ENCODE data around the gene EPHB1. TPM values are rescaled to one million over a fixed set of nuclear protein-coding genes. Genes with fewer than 3 reads are reported as not detected.

The EPHB1 gene
- polyA plus RNA-seq, 1 experiment, result 0.11 TPM

- Histone ChIP-seq H3K27ac (ENCODE audit: low read depth, low read length) (no peak overlapping the region), H3K27me3 (ENCODE audit: control insufficient read depth, insufficient read depth, low read length) (no peaks in the 10 kb centered on the region), H3K9me3 (ENCODE audit: control insufficient read depth, insufficient read depth, low read length) (no peaks in the 10 kb centered on the region), H3K4me3 (ENCODE audit: low read depth, low read length) (no peak overlapping the region)
- POLR2A ChIA-PET, result no interaction called here
- no peak for DNase-seq (ENCODE audit: low read depth, low spot score)
- TF ChIP-seq CTCF (IDR thresholded peaks at IDR 0.05; ENCODE audit: low read depth, low read length), result no peak
- CTCF ChIA-PET, result no interaction called here
Observed at GRCh38 chr3:135050536-135050935, 255.5 kb downstream of the EPHB1 start.

GRCh38 chr3:135051409-135051973 is 256.4 kb downstream of the EPHB1 start:
- POLR2A ChIA-PET, result no interaction called here
- DNase-seq (ENCODE audit: low read depth, low spot score), result no peak
- CTCF ChIA-PET, result no interaction called here
- no peak overlapping the region for H3K4me3 ChIP-seq (ENCODE audit: low read depth, low read length)
- H3K9me3 ChIP-seq (ENCODE audit: control insufficient read depth, insufficient read depth, low read length), result no peaks in the 10 kb centered on the region
- TF ChIP-seq CTCF (IDR thresholded peaks at IDR 0.05; ENCODE audit: low read depth, low read length), result no peak
- H3K27ac ChIP-seq (ENCODE audit: low read depth, low read length), result no peak overlapping the region
- H3K27me3 ChIP-seq (ENCODE audit: control insufficient read depth, insufficient read depth, low read length), result no peaks in the 10 kb centered on the region

- H3K27me3 ChIP-seq (ENCODE audit: control insufficient read depth, insufficient read depth, low read length), result no peaks in the 10 kb centered on the region
- no peak overlapping the region for H3K4me3 ChIP-seq (ENCODE audit: low read depth, low read length)
- no peaks in the 10 kb centered on the region for H3K9me3 ChIP-seq (ENCODE audit: control insufficient read depth, insufficient read depth, low read length)
- TF ChIP-seq CTCF (IDR thresholded peaks at IDR 0.05; ENCODE audit: low read depth, low read length), result no peak
- ChIA-PET POLR2A (no interaction called here), CTCF (no interaction called here)
- no peak overlapping the region for H3K27ac ChIP-seq (ENCODE audit: low read depth, low read length)
- no peak for DNase-seq (ENCODE audit: low read depth, low spot score)
Observed at GRCh38 chr3:135055449-135055848, 260.4 kb downstream of the EPHB1 start.

- H3K4me3 ChIP-seq (ENCODE audit: low read depth, low read length), result no peak overlapping the region
- CTCF ChIA-PET, result no interaction called here
- no peak for TF ChIP-seq CTCF (IDR thresholded peaks at IDR 0.05; ENCODE audit: low read depth, low read length)
- no peak for DNase-seq (ENCODE audit: low read depth, low spot score)
- no peaks in the 10 kb centered on the region for H3K27me3 ChIP-seq (ENCODE audit: control insufficient read depth, insufficient read depth, low read length)
- no peaks in the 10 kb centered on the region for H3K9me3 ChIP-seq (ENCODE audit: control insufficient read depth, insufficient read depth, low read length)
- no peak overlapping the region for H3K27ac ChIP-seq (ENCODE audit: low read depth, low read length)
- POLR2A ChIA-PET, result no interaction called here
Observed at GRCh38 chr3:135056084-135056730, 261.1 kb downstream of the EPHB1 start.

GRCh38 chr3:135056733-135057310 is 261.8 kb downstream of the EPHB1 start:
- POLR2A ChIA-PET, result no interaction called here

More at GRCh38 chr3:135056733-135057310, 261.8 kb downstream of the EPHB1 start:
- no peak for TF ChIP-seq CTCF (IDR thresholded peaks at IDR 0.05; ENCODE audit: low read depth, low read length)
- no peak for DNase-seq (ENCODE audit: low read depth, low spot score)
- CTCF ChIA-PET, result no interaction called here
- no peak overlapping the region for H3K27ac ChIP-seq (ENCODE audit: low read depth, low read length)
- no peak overlapping the region for H3K4me3 ChIP-seq (ENCODE audit: low read depth, low read length)
- H3K9me3 ChIP-seq (ENCODE audit: control insufficient read depth, insufficient read depth, low read length), result no peaks in the 10 kb centered on the region
- no peaks in the 10 kb centered on the region for H3K27me3 ChIP-seq (ENCODE audit: control insufficient read depth, insufficient read depth, low read length)
